ENCODE data around the gene CYP2C19.
"Not testable (repeated sequence)": the region's sequence is repeated elsewhere in the genome, so short reads cannot be mapped to it uniquely, and the experiment has no call there.

Gene CYP2C19

DNA sequence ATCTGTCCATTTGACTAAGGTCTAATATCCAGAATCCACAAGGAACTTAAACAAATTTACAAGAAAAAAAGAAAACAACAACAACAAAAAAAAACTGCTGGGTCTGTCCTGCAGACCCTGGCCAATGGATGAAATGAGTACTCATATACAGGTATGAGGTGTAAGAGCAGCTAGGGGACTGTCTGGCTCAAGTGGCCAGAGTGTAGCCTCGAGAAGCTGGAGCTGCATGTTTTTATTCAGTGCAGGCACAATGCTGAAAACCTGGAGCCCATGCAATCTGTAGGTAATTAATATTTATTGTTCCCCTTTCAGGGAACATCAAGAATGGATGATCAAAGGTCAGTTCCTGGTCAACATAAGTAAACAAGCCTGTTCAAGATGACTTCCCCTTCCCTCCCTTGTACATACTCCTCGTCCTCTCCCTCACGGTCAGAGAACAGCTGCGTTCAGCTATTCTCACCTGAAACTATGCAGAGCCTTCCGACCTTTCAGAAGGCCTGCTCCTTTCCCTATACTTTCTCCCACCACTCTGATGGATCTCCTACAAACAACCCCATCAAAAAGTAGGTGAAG lies 15.5 kb downstream of the CYP2C19 start:
- Histone ChIP-seq H3K4me3 (no peak overlapping the region), H3K9ac (ENCODE audit: insufficient read length) (no peak overlapping the region), H3K27ac (no peak overlapping the region), H3K9me3 (ENCODE audit: low read depth, low read length) (no peaks in the 10 kb centered on the region), H3K36me3 (ENCODE audit: insufficient read depth, low read length) (no peaks in the 10 kb centered on the region)
- no peak for TF ChIP-seq EZH2 (IDR thresholded peaks at IDR 0.05)
- no peak for TF ChIP-seq FOXP2 (optimal IDR thresholded peaks at IDR 0.05; ENCODE audit: control extremely low read depth, extremely low read length, insufficient read depth)
- TF ChIP-seq POLR2AphosphoS5 (IDR thresholded peaks at IDR 0.05; ENCODE audit: borderline replicate concordance, low read depth, low read length): no peak
- DNase-seq (ENCODE audit: low read depth, low spot score): no peak

GRCh38 chr10:94780844-94781243 lies 18.4 kb downstream of the CYP2C19 start:
- TF ChIP-seq EZH2 (IDR thresholded peaks at IDR 0.05): no peak
- TF ChIP-seq FOXP2 (optimal IDR thresholded peaks at IDR 0.05; ENCODE audit: control extremely low read depth, extremely low read length, insufficient read depth): no peak
- no peak for TF ChIP-seq POLR2AphosphoS5 (IDR thresholded peaks at IDR 0.05; ENCODE audit: borderline replicate concordance, low read depth, low read length)
- Histone ChIP-seq H3K4me3 (no peak overlapping the region), H3K36me3 (ENCODE audit: insufficient read depth, low read length) (no peaks in the 10 kb centered on the region), H3K27ac (no peak overlapping the region), H3K9ac (ENCODE audit: insufficient read length) (no peak overlapping the region), H3K9me3 (ENCODE audit: low read depth, low read length) (no peaks in the 10 kb centered on the region)
- no peak for DNase-seq (ENCODE audit: low read depth, low spot score)

GRCh38 chr10:94784256-94784655 lies 21.8 kb downstream of the CYP2C19 start:
- no peak for DNase-seq (ENCODE audit: low read depth, low spot score)
- no peak overlapping the region for H3K9ac ChIP-seq (ENCODE audit: insufficient read length)
- TF ChIP-seq POLR2AphosphoS5 (IDR thresholded peaks at IDR 0.05; ENCODE audit: borderline replicate concordance, low read depth, low read length) (no peak), FOXP2 (optimal IDR thresholded peaks at IDR 0.05; ENCODE audit: control extremely low read depth, extremely low read length, insufficient read depth) (no peak), EZH2 (IDR thresholded peaks at IDR 0.05) (no peak)
- no peaks in the 10 kb centered on the region for H3K9me3 ChIP-seq (ENCODE audit: low read depth, low read length)
- H3K4me3 ChIP-seq: no peak overlapping the region
- no peak overlapping the region for H3K27ac ChIP-seq
- no peaks in the 10 kb centered on the region for H3K36me3 ChIP-seq (ENCODE audit: insufficient read depth, low read length)

DNA sequence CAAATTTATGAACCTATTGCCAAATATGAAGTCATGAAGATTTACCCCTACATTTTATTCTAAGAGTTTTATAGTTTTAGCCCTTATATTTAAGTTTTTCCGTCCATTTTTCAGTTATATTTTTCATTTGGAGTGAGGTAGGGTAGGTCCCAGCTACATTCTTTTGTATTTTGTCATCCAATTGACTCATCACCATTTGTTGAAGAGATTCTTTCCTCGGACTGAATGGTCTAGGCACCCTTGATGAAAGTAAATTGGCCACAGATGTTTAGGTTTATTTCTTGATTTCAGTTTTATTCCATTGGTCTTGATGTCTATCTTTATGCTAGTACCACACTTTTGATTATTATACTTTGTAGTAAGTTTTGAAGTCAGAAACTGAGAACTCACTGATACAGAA lies 22.7 kb downstream of the CYP2C19 start:
- Histone ChIP-seq H3K9me3 (ENCODE audit: low read depth, low read length) (no peaks in the 10 kb centered on the region), H3K9ac (ENCODE audit: insufficient read length) (no peak overlapping the region), H3K4me3 (no peak overlapping the region), H3K36me3 (ENCODE audit: insufficient read depth, low read length) (no peaks in the 10 kb centered on the region), H3K27ac (no peak overlapping the region)
- TF ChIP-seq FOXP2 (optimal IDR thresholded peaks at IDR 0.05; ENCODE audit: control extremely low read depth, extremely low read length, insufficient read depth): no peak
- no peak for TF ChIP-seq EZH2 (IDR thresholded peaks at IDR 0.05)
- no peak for TF ChIP-seq POLR2AphosphoS5 (IDR thresholded peaks at IDR 0.05; ENCODE audit: borderline replicate concordance, low read depth, low read length)
- no peak for DNase-seq (ENCODE audit: low read depth, low spot score)

DNA sequence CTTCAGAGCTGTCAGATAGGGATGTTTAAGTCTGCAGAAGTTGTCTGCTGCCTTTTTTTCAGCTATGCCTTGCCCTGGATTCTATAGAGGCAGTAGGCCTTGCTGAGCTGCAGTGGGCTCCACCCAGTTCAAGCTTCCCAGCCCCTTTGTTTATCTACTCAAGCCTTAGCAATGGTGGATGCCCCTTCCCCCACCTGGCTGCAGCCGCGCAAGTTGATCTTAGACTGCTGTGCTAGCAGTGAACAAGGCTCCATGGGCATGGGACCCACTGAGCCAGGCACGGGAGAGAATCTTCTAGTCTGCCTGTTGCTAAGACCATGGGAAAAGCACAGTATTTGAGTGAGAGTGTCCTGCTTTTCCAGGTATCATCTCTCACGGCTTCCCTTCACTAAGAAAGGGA lies 38.1 kb downstream of the CYP2C19 start:
- H3K9ac ChIP-seq (ENCODE audit: insufficient read length); H3K27ac ChIP-seq; H3K4me3 ChIP-seq; H3K9me3 ChIP-seq (ENCODE audit: low read depth, low read length); DNase-seq (ENCODE audit: low read depth, low spot score); H3K36me3 ChIP-seq (ENCODE audit: insufficient read depth, low read length): not testable (repeated sequence)

- no peaks in the 10 kb centered on the region for H3K9me3 ChIP-seq (ENCODE audit: low read depth, low read length)
- no peak overlapping the region for H3K27ac ChIP-seq
- H3K4me3 ChIP-seq: no peak overlapping the region
- no peak overlapping the region for H3K9ac ChIP-seq (ENCODE audit: insufficient read length)
- TF ChIP-seq EZH2 (IDR thresholded peaks at IDR 0.05): no peak
- no peak for TF ChIP-seq FOXP2 (optimal IDR thresholded peaks at IDR 0.05; ENCODE audit: control extremely low read depth, extremely low read length, insufficient read depth)
- TF ChIP-seq POLR2AphosphoS5 (IDR thresholded peaks at IDR 0.05; ENCODE audit: borderline replicate concordance, low read depth, low read length): no peak
- H3K36me3 ChIP-seq (ENCODE audit: insufficient read depth, low read length): no peaks in the 10 kb centered on the region
- DNase-seq (ENCODE audit: low read depth, low spot score): no peak
Observed at GRCh38 chr10:94803307-94803706, 40.8 kb downstream of the CYP2C19 start.

GRCh38 chr10:94830025-94830424 lies 67.5 kb downstream of the CYP2C19 start:
- not testable (repeated sequence) for DNase-seq (ENCODE audit: low read depth, low spot score); H3K9me3 ChIP-seq (ENCODE audit: low read depth, low read length); H3K4me3 ChIP-seq; H3K9ac ChIP-seq (ENCODE audit: insufficient read length); H3K36me3 ChIP-seq (ENCODE audit: insufficient read depth, low read length); H3K27ac ChIP-seq

GRCh38 chr10:94846204-94846603 lies 83.7 kb downstream of the CYP2C19 start:
- no peak overlapping the region for H3K27ac ChIP-seq

GRCh38 chr10:94850766-94851165 lies 88.3 kb downstream of the CYP2C19 start:
- H3K36me3 ChIP-seq (ENCODE audit: insufficient read depth, low read length): no peaks in the 10 kb centered on the region
- TF ChIP-seq EZH2 (IDR thresholded peaks at IDR 0.05) (no peak), FOXP2 (optimal IDR thresholded peaks at IDR 0.05; ENCODE audit: control extremely low read depth, extremely low read length, insufficient read depth) (no peak), POLR2AphosphoS5 (IDR thresholded peaks at IDR 0.05; ENCODE audit: borderline replicate concordance, low read depth, low read length) (no peak)
- no peak overlapping the region for H3K4me3 ChIP-seq
- no peak overlapping the region for H3K9ac ChIP-seq (ENCODE audit: insufficient read length)
- DNase-seq (ENCODE audit: low read depth, low spot score): no peak
- H3K9me3 ChIP-seq (ENCODE audit: low read depth, low read length): no peaks in the 10 kb centered on the region
- no peak overlapping the region for H3K27ac ChIP-seq

More at GRCh38 chr10:94846204-94846603, 83.7 kb downstream of the CYP2C19 start:
- Histone ChIP-seq H3K9ac (ENCODE audit: insufficient read length) (no peak overlapping the region), H3K4me3 (no peak overlapping the region), H3K9me3 (ENCODE audit: low read depth, low read length) (no peaks in the 10 kb centered on the region), H3K36me3 (ENCODE audit: insufficient read depth, low read length) (no peaks in the 10 kb centered on the region)
- TF ChIP-seq EZH2 (IDR thresholded peaks at IDR 0.05) (no peak), FOXP2 (optimal IDR thresholded peaks at IDR 0.05; ENCODE audit: control extremely low read depth, extremely low read length, insufficient read depth) (no peak), POLR2AphosphoS5 (IDR thresholded peaks at IDR 0.05; ENCODE audit: borderline replicate concordance, low read depth, low read length) (no peak)
- DNase-seq (ENCODE audit: low read depth, low spot score): no peak

Measured in SK-N-MC (cell line).